HG02870 (cell line): ENCODE results near the gene APEX1.

Experiments
- ATAC-seq: cut with Tn5 transposase; IDR thresholded peaks from one replicate; pipeline ENCODE4 v1.9.1; 2021; ENCODE audit warnings: mild to moderate bottlenecking, moderate library complexity; ENCODE audit not compliant: unreplicated experiment

Gene APEX1

DNA sequence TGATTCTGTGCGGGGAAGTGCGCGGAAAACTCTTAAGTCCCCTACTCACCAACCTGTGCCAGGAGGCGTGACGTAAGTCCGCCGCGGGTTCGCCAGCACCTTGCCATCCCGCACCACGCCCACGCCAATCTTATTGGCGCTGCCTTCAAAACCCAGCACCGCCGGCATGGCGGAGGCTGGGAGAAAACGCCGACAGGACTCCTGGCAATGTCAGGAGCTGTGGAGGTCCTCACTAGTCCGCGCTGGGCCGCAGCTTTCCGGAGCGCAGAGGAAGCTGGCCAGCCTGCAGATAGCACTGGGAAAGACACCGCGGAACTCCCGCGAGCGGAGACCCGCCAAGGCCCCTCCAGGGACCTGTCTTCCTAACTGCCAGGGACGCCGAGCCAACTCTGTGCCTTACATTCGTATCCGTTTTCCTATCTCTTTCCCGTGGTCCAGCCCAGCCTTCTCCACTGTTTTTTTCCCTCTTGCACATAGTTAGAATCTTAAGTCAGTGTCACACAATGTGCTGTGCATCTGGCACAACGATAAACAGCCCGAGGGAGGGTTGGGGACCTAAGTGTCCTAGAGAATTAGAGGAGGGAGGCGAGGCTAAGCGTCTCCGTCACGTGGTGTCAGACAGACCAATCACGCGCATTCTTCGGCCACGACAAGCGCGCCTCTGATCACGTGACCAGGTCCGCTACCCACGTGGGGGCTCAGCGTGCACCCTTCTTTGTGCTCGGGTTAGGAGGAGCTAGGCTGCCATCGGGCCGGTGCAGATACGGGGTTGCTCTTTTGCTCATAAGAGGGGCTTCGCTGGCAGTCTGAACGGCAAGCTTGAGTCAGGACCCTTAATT lies at the start of gene APEX1, which contains the start of gene OSGEP:
TSS of gene APEX1 (plus strand) at position 711 of the 839 bp plus-strand sequence. CDS start 420 bp downstream, outside the sequence.
TSS of gene OSGEP (minus strand) at position 297 of the 839 bp plus-strand sequence. CDS start at position 168, 129 bp downstream.
- ATAC-seq, result peak; percentile 85

DNA sequence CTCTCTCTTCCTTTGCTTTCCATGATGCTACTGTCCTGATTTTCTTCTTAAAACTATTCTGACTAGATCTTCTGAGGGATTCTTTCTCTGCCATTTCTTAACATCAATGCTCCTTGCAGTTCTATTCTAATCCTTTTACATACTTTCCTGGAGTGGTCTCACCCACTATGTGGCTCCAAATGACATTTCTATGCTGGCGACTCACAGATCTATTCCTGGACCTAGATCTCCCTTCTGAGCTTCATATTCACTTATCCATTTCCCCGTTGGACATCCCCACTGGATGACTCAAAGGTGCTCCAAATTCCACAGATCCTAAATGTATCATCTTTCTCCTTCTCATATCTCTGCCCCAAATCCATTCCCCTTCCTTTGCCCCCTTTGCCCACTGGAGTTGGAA lies 45.8 kb upstream of the APEX1 start:
- ATAC-seq, result no peak

DNA sequence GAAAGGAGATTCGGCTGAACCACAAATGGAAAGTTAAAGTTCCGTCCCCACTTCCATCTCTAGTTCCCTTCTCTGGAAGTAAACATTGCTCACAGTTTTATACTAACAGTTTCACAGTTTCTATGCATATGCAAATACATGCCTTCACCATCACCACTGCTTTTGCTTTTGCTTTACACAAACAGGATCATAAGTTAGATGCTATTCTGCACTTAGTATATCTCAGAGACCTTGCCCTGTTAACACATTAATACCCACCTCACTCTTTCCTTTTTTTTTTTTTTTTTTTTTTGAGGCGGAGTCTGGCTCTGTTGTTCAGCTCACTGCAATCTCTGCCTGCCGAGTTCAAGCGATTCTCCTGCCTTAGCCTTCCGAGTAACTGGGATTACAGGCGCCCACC lies 42.6 kb upstream of the APEX1 start:
- peak; percentile 41 for ATAC-seq

DNA sequence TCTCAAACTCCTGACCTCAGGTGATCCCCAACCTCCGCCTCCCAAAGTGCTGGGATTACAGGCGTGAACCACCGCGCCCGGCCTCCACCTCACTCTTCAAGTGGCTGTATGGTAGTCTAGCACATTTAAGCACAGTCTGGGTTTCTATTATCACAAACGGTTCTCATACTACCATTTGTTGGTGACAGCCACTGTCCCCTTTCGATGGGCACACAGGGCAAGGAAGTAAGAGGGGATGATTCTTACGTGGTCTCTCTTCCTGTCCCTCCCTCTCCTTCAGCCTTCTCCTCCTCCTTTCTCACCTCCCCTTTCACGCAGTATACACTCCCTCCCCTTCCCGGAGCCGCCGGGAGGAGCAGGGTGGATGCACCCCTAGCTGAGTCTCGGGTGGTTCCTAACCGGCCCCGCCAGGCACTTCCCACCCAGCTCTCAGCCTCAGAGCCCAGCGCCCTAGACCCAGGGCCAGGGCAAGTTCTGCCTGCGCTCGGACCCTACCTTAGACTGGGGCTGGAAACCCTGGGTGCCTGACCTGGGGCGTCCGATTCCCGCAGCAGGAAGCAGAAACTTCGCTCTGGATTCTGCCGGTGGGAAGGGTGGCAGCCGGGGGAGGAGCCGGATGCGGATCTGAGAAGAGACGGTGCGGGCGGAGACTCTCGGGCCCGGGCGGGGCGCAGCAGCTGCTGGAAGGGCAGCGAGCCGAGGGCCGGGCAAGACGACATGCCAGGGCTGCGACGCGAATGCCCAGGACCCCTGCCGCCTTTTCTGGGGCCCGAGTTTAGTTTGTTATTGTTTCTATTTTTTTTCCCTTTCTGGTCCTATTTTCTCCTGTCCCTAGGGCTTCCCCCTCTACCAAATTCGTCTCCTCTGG lies 41.9 kb upstream of the APEX1 start, which contains the start of gene TEP1:
TSS of gene TEP1 (minus strand) at position 626 of the 868 bp plus-strand sequence. CDS start 5,062 bp downstream, outside the sequence.
- ATAC-seq, result peak; percentile 68

DNA sequence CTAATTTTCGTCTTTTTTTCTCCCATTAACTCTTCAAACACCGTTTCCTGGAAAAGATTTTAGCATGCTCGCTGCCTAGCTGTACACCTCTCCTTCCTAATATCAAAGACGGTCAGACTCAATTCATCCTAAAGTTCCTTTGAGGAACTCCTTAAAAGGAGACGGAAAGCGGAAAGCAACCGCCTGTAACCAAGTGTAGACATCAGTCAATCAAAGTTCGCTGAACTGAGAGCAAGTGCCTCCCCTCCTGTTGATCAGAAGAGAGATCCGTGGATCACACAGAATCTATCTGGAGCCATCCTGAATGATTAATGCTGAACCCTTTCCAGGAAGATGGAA lies 41.3 kb upstream of the APEX1 start:
- peak; percentile 44 for ATAC-seq

DNA sequence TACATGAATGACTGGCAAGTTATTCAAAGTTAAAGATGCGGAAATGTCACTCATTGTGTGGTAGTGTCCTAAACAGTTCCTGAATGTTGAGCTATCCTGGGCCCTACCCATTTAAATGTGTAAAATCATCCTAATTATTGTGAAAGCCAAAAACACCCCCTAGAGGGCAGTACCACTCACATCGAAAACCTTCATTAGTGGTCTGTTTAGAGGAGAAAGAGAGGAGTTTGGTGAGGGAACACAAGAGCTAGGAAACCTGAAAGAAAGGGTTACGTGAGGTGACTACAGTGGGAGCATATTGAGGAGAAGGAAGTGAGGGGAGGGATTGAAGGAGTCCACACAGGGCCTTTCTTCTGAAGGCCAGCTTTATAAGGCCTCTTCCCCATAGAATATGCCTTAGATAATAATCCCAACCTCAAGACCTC lies 39.2 kb upstream of the APEX1 start:
- ATAC-seq, result peak; percentile 44

DNA sequence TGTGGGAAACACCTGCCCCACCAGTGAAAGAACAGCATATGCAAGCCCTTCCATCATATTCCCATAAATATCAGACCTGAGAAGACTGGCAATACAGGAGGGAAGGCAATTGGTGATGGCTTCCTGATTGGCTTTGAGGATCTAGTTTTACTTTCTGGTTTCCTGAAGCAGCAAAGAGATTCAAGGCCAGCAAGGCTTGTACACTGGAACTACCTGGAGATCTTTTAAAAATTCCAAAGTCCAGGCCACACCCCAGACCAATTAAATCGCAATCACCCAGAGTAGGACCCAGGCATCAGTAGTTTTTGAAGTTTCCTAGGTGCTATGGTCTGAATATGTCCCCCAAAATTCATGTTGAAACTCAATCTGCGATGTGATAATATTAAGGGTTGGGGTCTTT lies 38.8 kb upstream of the APEX1 start:
- ATAC-seq, result no peak

DNA sequence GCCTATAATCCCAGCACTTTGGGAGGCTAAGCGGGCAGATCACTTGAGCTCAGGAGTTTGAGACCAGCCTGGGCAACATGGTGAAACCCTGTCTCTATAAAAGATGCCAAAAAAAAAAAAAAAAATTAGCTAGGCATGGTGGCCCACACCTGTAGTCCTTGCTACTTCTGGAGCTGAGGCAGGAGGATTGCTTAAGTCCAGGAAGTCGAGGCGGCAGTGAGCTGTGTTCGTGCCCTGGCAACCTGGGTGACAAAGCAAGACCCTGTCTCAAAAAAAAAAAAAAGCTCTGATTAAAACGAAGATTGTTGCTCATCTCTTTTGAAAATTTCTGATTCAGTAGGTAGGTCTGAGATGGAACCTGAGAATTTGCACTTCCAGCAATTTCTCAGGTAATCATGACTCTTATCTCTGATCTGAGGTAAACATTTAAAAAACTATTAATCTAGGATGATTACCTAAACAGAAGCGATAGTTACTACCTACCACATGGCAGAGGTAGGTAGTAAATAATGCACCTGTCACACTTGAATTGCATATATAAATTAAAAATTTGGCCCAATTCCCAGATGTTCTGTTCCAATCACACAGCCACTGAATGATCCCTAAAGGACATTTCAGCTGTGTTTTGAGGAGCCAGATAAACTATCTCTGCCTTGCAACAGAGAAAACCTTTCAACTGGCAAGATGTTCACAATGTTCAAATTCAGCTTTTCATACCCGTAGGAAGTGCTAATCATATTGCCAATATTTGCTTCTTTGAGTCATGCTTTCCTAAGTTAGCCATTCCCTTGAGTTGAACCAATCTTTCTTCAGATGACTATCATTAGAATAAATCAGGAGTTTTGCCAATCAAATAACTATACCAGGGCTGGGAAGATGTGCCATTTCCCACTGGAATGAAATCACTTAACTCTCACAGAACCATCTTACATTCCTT lies 37.5 kb upstream of the APEX1 start:
- no peak for ATAC-seq

DNA sequence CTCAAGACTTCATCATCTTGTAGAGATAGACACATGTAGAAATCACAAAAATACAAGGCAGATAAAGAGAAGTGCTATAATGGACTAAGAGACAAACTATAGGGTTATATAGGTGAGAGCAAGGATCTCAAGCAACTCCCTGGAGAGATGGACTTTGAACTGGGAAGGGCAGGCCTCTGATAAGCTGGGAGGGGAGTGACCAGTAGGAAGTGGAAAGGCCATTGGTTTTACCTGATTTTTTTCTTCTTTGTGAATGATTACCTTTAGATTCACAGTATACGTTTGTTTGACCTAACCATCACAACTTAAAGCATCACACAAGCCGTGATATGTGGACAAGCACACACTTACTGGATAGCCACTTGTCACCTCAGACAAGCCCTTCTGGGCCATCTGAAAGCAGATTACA lies 36.5 kb upstream of the APEX1 start:
- no peak for ATAC-seq

DNA sequence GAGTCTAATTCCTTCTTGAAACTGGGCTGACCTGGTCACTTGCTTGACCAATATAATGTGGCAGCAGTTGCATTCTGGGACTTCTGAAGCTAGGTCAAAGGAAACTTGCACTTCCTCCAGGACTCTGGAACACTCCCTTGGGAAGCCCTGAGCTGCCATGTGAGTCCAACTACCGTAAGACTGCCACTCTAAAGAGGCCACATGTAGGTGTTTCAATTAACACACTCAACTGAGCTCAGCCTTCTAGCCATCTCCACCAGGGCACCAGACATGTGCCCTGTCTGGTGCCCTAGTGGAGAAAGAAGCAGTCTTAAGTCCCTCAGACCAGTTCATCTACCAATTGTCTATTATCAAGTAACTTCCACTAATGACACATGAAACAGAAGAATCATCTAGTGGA lies 35.6 kb upstream of the APEX1 start:
- ATAC-seq, result no peak

DNA sequence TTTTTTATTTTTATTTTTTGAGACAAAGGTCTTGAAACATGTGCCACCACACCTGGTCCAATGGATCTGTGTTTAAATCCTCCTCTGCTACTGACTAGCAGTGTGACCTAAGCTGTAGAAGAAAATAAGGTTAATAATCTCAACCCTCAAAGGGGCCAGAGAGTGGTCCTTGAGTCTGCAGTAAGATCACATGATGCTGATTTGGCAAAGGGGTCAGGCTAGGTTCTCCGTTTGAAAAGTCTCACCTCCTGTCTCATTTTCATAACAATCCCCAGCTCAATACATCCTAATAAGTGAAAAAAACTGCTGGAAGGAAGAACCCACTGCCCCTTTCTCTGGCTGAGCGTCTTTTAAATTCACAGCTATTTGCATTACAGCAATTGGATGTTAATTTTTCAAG lies 33.8 kb upstream of the APEX1 start:
- ATAC-seq, result no peak

DNA sequence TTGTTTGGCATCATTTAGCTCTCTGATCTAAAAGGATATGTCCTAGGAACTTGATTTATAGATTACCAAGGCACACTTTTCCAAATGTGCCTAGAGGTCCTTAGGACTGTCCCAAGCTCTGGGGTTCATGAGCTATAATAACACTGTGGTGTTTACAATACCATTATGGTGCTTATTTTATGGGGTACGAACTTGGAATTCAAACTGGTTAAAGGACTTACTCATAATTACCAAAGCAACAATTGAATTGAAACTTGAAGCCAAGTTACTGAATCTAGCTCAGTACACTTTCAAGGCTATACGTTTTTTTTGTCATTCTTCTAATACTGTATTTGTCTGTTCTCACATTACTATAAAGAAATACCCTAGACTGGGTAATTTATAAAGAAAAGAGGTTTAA lies 32.1 kb upstream of the APEX1 start:
- no peak for ATAC-seq

DNA sequence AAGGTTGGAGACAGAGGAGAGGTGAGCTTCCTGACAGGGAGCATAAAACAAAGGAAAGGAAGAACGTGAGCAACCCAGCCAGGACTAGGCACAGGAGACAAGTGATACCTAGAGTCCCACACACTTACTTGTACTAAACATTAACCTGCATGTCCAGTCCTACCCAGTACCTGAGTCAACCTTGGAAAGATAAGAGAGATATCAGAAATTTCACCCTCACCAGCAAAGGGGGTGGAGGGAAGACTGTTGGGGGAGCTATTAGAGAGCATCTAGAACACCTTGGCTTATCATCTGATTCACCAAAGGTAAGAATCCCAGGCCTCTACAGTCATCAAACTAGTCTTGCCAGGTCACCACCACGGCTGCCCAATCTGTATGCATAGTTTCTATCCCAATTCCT lies 30.2 kb upstream of the APEX1 start:
- no peak for ATAC-seq

DNA sequence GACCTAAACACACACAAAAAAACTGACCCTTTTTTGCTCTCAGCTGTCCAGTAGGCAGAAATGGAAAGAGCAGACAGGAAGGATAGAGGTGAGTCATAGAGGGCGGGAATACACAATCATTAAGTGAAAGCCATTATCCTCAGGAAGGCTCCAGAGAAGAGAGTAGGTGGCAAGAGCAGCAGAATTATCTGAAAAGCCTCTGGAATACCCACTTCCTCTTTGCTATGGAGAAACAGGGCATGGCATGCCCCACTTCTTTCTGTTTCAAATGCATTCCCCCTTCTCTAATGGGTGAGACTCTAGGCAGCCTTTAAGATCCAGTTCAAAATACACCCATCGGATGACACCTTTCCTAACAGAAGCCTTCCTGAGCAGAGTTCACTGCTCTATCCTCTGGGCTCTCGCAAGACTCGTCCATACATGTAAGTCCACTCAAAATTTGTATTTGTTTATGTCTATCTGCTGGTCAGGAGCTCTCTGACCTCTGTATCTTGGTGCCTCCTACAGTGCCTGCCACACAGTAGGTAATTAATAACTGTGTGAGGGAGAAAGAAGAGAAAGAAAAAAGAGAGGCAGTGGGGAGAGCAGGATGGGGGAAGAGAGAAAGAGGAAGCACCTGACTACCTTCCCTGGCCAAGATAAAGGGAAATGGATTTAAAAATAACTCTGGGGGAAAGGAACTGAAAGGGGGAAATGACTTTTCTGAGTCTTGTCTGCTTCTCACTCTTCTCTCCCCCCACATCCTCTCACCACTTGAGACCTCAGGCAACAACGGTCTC lies 27.6 kb upstream of the APEX1 start:
- ATAC-seq, result peak; percentile 81

DNA sequence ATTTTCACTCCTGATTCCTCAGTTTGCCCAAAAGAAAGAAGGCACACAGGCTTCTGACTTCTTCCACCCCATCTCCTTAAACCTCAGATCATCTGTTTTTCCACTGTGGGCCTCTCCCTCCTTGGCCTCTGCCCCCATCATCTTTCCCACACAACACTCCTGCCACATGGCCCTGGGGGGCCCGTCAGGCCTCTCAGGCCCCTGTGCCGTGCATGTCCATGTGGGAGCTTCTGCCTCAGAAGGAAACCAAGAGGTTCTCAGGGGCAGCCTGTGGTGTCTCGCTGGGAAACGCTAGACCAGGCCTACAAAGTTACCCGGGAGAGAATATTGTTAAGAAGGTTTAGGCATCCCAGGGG lies 27.0 kb upstream of the APEX1 start:
- peak; percentile 40 for ATAC-seq

DNA sequence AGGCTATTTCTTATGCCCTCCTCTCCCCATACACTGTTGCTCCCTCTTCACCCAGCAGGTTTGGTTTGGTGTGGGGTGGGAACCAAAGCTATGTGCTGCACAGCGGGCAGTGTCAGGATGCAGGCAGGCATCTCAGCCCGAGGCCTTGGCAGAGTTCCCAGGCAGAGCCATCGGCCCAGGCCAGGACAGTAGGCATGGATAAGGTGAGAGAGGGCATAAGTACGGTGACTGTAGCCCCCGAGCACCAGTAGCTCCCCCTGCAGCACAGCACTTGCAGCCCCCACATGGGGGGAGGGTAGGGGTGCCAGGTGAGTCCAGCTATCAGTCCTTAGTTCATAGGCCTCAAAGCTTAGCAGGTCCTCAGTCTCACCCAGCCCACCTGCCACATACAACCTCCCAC lies 26.2 kb upstream of the APEX1 start:
- no peak for ATAC-seq

DNA sequence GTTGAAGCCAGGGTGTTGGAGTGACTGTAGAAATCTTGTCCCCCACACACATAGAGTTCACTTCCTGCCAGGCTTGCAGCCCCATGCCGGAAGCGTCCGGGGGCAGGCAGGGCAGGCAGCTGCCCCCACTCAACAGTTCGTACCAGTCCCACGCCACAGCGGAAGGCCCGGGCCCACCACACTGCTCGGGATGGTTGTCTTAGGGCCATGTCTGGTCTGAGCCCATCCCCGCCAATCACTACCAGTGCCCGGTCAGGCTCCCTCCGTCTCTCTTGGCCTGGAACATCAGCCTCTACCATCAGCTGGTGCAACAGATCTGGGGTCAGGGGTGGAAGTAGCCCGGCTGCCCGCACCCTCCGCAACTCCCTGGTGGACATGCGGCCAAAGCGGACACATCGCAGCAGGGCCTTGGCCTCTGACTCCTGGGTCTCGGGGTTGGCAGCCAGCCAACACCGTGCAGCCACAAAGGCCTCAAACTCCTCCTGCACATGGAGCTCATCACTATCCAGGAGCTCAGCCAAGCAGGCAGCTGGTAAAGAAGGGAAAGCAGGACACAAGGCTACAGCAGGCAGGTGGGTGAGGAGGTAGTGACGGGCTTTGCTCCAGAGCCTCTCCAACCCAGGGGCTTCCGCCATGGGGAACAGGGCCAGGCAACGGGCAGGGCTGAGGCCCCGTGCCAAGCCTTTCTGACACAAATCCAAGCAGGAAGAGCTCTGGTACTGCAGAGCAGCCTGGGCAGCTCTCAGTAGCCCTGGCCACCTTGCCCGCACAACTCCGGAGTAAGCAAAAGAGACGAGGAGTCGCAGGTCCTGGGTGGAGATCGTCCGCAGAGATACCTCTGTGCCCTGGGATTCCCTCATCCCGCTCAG lies 25.0 kb upstream of the APEX1 start:
- ATAC-seq, result no peak

DNA sequence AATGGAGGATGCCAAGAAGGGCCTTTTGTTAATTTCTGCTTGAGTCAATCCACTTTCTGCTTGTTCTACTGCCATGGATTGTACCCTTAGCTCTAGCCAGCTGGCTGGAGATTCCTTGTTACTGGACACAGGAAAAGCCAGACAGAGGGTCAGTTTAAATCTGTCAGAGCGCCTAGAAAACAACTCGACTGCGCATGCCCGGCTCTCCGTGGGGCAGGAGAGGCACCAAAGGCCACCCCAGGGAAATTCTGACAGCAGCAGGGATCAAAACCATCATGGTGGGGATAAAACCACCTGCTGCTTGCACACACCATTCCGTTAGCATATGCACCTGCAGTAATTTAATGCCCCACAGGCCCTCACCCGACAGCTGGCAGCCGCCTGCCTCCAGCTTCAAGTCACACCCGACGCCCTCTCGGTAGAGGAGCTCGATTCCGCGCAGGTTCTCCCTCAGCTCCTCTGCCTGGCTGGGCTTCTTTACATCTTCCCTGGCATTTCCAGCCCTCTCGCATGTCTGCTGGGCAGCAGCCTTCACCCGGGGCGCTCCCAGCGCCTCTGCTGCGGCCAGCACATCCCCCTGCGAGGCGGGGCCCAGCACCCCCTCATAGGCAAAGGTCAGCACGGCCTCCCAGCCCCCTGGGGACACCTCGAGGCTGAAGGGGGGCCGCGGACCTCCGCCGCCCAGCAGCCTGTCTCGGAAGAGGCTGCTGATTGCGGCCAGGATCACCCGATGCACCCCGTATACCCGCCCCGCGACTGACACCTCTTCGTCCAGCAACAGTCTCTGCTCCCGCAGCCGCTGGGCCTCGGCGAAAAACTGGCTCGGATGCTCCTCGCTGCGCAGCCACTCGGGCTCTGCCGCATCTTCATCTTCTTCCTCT lies 20.1 kb upstream of the APEX1 start:
- no peak for ATAC-seq
